GM12878 (cell line): ENCODE results near the gene HPRT1. TPM values are rescaled to one million over a fixed set of nuclear protein-coding genes. Genes with fewer than 3 reads are reported as not detected.

Source experiments
- ATAC-seq: fragments of 200-7000 bp; cut with Tn5 transposase; 3 replicates; pipeline ENCODE4 v1.9.1; 2020; ENCODE audit warnings: mild to moderate bottlenecking, moderate library complexity
- BruUV-seq: library from RNA; stranded (reverse); fragments of 400-500 nt; replicated peaks from 2 replicates; lab custom pipeline; 2021; lab: Mats Ljungman, UMichigan
- CTCF ChIA-PET: fragments of 300-600 bp; sonication (Branson Sonifier 250); formaldehyde crosslinking; extraction: SDS; loops from one replicate; lab custom pipeline; 2021; ENCODE audit warnings: inconsistent platforms; lab: Yijun Ruan, JAX
- POLR2A ChIA-PET: fragments of 350-600 bp; formaldehyde crosslinking; extraction: SDS; loops from one replicate; lab custom pipeline; 2021; ENCODE audit warnings: inconsistent platforms; lab: Charles Lee
- RAD21 ChIA-PET: fragments of 300-600 bp; sonication (Branson Sonifier 250); formaldehyde crosslinking; loops from one replicate; lab custom pipeline; 2023; ENCODE audit warnings: antibody characterized with exemption; ENCODE audit not compliant: unreplicated experiment; lab: Charles Lee
- SMC1A ChIA-PET: fragments of 300-600 bp; sonication (Branson Sonifier 250); formaldehyde crosslinking; loops from one replicate; lab custom pipeline; 2023; ENCODE audit not compliant: unreplicated experiment, uncharacterized antibody; lab: Charles Lee
- DNase-seq: peaks from one replicate; pipeline ENCODE4 v3.0.0-alpha.2; 2011; ENCODE audit warnings: low read depth, low spot score
- FAIRE-seq: peaks from 3 replicates; lab custom pipeline; 2011; peaks lifted over from hg19 to GRCh38; lab: Jason Lieb, UNC
- H2AFZ ChIP-seq: 2 replicates; pipeline ENCODE4 v1.6.0; 2011; ENCODE audit warnings: low read depth, low read length, control low read depth; ENCODE audit not compliant: control insufficient read depth
- H3K27ac ChIP-seq: 2 replicates; pipeline ENCODE4 v1.5.1; 2011; ENCODE audit warnings: control low read depth; ENCODE audit not compliant: control insufficient read depth, insufficient read depth
- H3K27me3 ChIP-seq, 2 experiments: replicated peaks in 1 of 2; 2 replicates each; pipeline versions ENCODE4 v1.6.0 to v1.6.1; 2011; ENCODE audit warnings: low read length in 1 of 2; ENCODE audit not compliant: control insufficient read depth in 2 of 2, insufficient read depth in 2 of 2
- H3K36me3 ChIP-seq, 2 experiments: 2 replicates each; pipeline ENCODE4 v1.5.1; 2011; ENCODE audit warnings: low read length in 1 of 2; ENCODE audit not compliant: control insufficient read depth in 2 of 2, insufficient read depth in 2 of 2
- H3K4me1 ChIP-seq: 2 replicates; pipeline ENCODE4 v1.6.1; 2011; ENCODE audit warnings: mild to moderate bottlenecking, low read length, moderate library complexity, mixed read lengths; ENCODE audit not compliant: control insufficient read depth, insufficient read depth
- H3K4me2 ChIP-seq: 2 replicates; pipeline ENCODE4 v1.6.0; 2011; ENCODE audit warnings: control low read depth; ENCODE audit not compliant: control insufficient read depth, insufficient read depth
- H3K4me3 ChIP-seq: fragments of 200-600 bp; sonication (generic); 2 replicates; pipeline ENCODE4 v1.5.1; 2016
- H3K79me2 ChIP-seq: 2 replicates; pipeline ENCODE4 v1.6.0; 2011; ENCODE audit warnings: low read length; ENCODE audit not compliant: control insufficient read depth, insufficient read depth
- H3K9ac ChIP-seq: 2 replicates; pipeline ENCODE4 v1.8.0; 2011; ENCODE audit warnings: low read length, control low read depth, mixed read lengths; ENCODE audit not compliant: control insufficient read depth, insufficient read depth
- H3K9me3 ChIP-seq: replicated peaks from 3 replicates; pipeline ENCODE4 v1.5.1; 2011; ENCODE audit warnings: mild to moderate bottlenecking, low read length; ENCODE audit not compliant: control insufficient read depth, insufficient read depth
- H4K20me1 ChIP-seq: 2 replicates; pipeline ENCODE4 v1.6.0; 2011; ENCODE audit not compliant: control insufficient read depth, insufficient read depth
- ASH2L ChIP-seq: fragments of 300-600, 200-600 bp; sonication (generic); IDR thresholded peaks from 2 replicates; pipeline ENCODE4 v1.6.1; 2017; ENCODE audit warnings: low read depth, mild to moderate bottlenecking, borderline replicate concordance
- PRDM15 ChIP-seq: fragments of 450-650 bp; formaldehyde crosslinking; IDR thresholded peaks from 2 replicates; pipeline ENCODE4 v1.4.0; 2020; ENCODE audit warnings: mild to moderate bottlenecking, moderate library complexity
- SIN3A ChIP-seq: IDR thresholded peaks from 2 replicates; pipeline ENCODE4 v1.6.1; 2012; ENCODE audit warnings: low read depth, low read length, improper control_type of control experiment
- WGBS: methylation state at CpG from one replicate; pipeline ENCODE4 v1.1.6; 2016; ENCODE audit warnings: low lambda C conversion rate; ENCODE audit not compliant: insufficient replicate concordance, insufficient coverage; ENCODE audit errors: missing lambda C conversion rate; 5-methylcytosine and 5-hydroxymethylcytosine counted together
- in situ Hi-C: fragments of 300-500 bp; cut with MboI; formaldehyde crosslinking; loops from 9 replicates; pipeline ENCODE4 v1.14.3; 2018; ENCODE audit warnings: mixed read lengths
- intact Hi-C: fragments of 100-400 bp; cut with micrococcal nuclease; formaldehyde crosslinking; loops from one replicate; pipeline ENCODE4 v1.14.2; 2022; ENCODE audit not compliant: unreplicated experiment
- polyA plus RNA-seq, 11 experiments: library from polyadenylated mRNA; depleted of rRNA in 4 of 11; unstranded in 6 of 11; stranded (reverse) in 5 of 11; fragments of >200 nt; fragmentation: Nextera tagmentation in 4 of 11; fragmentation: Illumina TruSeq in 1 of 11; extraction: Ambion mirVana in 4 of 11; extraction: Trizol in 1 of 11; gene quantifications; 1 replicate in 1 of 11; 2 replicates in 10 of 11; pipeline versions ENCODE4 v1.2.1 to v1.2.3, GENCODE V29; 2011 to 2016; ENCODE audit warnings: inconsistent platforms in 2 of 11, missing spikeins in 2 of 11, low read depth in 1 of 11
- total RNA-seq, 4 experiments: library from RNA; depleted of rRNA in 3 of 4; stranded (reverse); fragments of >200 nt in 3 of 4; fragmentation: Illumina TruSeq in 1 of 4; extraction: Trizol in 1 of 4; gene quantifications; 2 replicates each; pipeline versions ENCODE4 v1.2.1 to v1.2.3, GENCODE V29; 2013 to 2021

The HPRT1 gene
- total and polyA plus RNA-seq, 10 of the 15 experiments (the other 5 are each of a cell fraction or from before 2014, with no cell fraction given) = 19.3 to 161 (median 92.7) TPM

- no TSS peak for BruUV-seq
- SMC1A ChIA-PET = no interaction called here
- POLR2A ChIA-PET = no interaction called here
- ATAC-seq (no peak), FAIRE-seq (no peak), DNase-seq (no peak)
- Histone ChIP-seq H3K36me3 (no peaks in the 10 kb centered on the region), H3K4me2 (no peak overlapping the region), H3K4me3 (no peak overlapping the region), H3K27me3 (peaks cover 2 to 8% of the 10 kb centered on the region in 2 experiments; a peak in 3 of 4 replicates), H3K27ac (no peak overlapping the region), H2AFZ (no peak overlapping the region), H4K20me1 (no peaks in the 10 kb centered on the region), H3K79me2 (no peaks in the 10 kb centered on the region), H3K9me3 (no peaks in the 10 kb centered on the region; the same call in 1 of the 3 replicates), H3K4me1 (peaks cover 3% of the 10 kb centered on the region; the same call in 1 of the 2 replicates), H3K9ac (no peak overlapping the region)
- TF ChIP-seq SIN3A (no peak), PRDM15 (no peak), ASH2L (no peak)
- RAD21 ChIA-PET = no interaction called here
- CTCF ChIA-PET = no interaction called here
- WGBS = 94% methylated on average over 31 of the region's 35 CpGs
- in situ Hi-C loops (no loop called here), intact Hi-C loops (no loop called here)
Observed at GRCh38 chrX:134546187-134546586, 86.2 kb downstream of the HPRT1 start.
